ENCODE measurements around the gene POLR1D.

DNA sequence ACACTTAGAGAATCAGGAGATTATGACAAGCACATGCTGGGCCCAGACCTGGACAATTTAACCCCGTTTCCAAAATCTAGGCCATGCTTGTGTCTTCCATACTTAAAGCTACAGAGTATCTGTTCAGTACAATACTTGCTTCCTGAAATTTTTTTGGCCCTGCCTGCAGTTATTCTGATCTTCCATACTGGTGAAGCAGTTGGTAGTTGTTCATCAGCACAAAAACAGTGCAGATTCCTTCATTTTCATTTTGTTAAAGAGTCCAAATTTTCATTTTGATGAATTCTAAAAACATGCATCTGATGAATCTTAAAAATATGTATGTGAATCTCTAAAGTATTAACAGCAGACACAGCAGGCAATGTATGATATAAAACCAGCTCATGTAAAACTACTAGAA lies 49.2 kb downstream of the POLR1D start:
- TF ChIP-seq, protein P1, sequence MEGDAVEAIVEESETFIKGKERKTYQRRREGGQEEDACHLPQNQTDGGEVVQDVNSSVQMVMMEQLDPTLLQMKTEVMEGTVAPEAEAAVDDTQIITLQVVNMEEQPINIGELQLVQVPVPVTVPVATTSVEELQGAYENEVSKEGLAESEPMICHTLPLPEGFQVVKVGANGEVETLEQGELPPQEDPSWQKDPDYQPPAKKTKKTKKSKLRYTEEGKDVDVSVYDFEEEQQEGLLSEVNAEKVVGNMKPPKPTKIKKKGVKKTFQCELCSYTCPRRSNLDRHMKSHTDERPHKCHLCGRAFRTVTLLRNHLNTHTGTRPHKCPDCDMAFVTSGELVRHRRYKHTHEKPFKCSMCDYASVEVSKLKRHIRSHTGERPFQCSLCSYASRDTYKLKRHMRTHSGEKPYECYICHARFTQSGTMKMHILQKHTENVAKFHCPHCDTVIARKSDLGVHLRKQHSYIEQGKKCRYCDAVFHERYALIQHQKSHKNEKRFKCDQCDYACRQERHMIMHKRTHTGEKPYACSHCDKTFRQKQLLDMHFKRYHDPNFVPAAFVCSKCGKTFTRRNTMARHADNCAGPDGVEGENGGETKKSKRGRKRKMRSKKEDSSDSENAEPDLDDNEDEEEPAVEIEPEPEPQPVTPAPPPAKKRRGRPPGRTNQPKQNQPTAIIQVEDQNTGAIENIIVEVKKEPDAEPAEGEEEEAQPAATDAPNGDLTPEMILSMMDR (IDR thresholded peaks at IDR 0.05; ENCODE audit: low read length): no peak
- no peak for TF ChIP-seq EZH2 (IDR thresholded peaks at IDR 0.05; ENCODE audit: borderline replicate concordance, low read length)
